NCI-H2029 treated with DMSO at 0.1 percent for 48 hours (cell line): ENCODE results near the gene WFIKKN2.

Experiments used
- DNase-seq: peaks from one replicate; lab custom pipeline; 2025; lab: John Stamatoyannopoulos, UW

Gene WFIKKN2

GRCh38 chr17:50834429-50835300 is 721 bp upstream of the WFIKKN2 start:
- no peak for DNase-seq

- no peak for DNase-seq
These were observed 1.4 kb downstream of the WFIKKN2 start for GRCh38 chr17:50836826-50837225.

GRCh38 chr17:50837286-50837979 is 2.0 kb downstream of the WFIKKN2 start:
- DNase-seq, result no peak

- DNase-seq, result no peak
These were observed 2.9 kb downstream of the WFIKKN2 start for GRCh38 chr17:50837980-50838954.

GRCh38 chr17:50839591-50840310 is 4.4 kb downstream of the WFIKKN2 start:
- no peak for DNase-seq

- no peak for DNase-seq
These were observed 5.0 kb downstream of the WFIKKN2 start for GRCh38 chr17:50840311-50840851.

- DNase-seq, result no peak
These were observed 6.0 kb downstream of the WFIKKN2 start for GRCh38 chr17:50841277-50841948.

GRCh38 chr17:50841949-50842354 is 6.6 kb downstream of the WFIKKN2 start:
- DNase-seq, result peak; percentile 26

GRCh38 chr17:50842506-50843149 is 7.2 kb downstream of the WFIKKN2 start:
- no peak for DNase-seq

- no peak for DNase-seq
These were observed 7.9 kb downstream of the WFIKKN2 start for GRCh38 chr17:50843150-50843905.

- DNase-seq, result no peak
These were observed 8.8 kb downstream of the WFIKKN2 start for GRCh38 chr17:50844117-50844700.

- DNase-seq, result no peak
These were observed 10.1 kb downstream of the WFIKKN2 start for GRCh38 chr17:50845240-50846147.

GRCh38 chr17:50847566-50847965 is 12.2 kb downstream of the WFIKKN2 start:
- no peak for DNase-seq

GRCh38 chr17:50848039-50848438 is 12.7 kb downstream of the WFIKKN2 start:
- no peak for DNase-seq

- no peak for DNase-seq
These were observed 13.3 kb downstream of the WFIKKN2 start for GRCh38 chr17:50848711-50849110.

GRCh38 chr17:50850640-50851039 is 15.3 kb downstream of the WFIKKN2 start:
- DNase-seq, result no peak

- no peak for DNase-seq
These were observed 17.7 kb downstream of the WFIKKN2 start for GRCh38 chr17:50853015-50853615.
